ENCODE measurements around the gene KDM2A. TPM values are rescaled to one million over a fixed set of nuclear protein-coding genes. Genes with fewer than 3 reads are reported as not detected.
"Not testable (repeated sequence)": the region's sequence is repeated elsewhere in the genome, so short reads cannot be mapped to it uniquely, and the experiment has no call there.

KDM2A gene
- total RNA-seq, 4 donors from 2014 or later: 44.9 to 69.5 (median 51.4) TPM

DNA sequence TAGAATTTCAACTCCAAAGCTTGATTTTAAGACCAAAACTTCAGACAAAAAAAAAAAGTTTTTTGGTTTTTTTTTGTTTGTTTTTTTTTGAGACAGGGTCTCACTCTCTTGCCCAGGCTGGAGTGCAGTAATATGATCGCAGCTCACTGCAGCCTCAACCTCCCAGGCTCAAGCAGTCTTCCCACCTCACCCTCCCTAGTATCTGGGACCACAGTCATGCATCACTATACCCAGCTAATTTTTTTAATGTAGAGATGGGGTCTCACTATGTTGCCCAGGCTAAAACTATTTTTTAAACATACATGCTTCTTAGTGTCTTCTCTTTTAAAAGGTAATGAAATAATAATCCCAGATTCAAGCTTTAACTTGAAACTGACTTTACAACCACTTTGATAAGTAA is 111.8 kb downstream of the KDM2A start:
- intact Hi-C loops (cut with DNase I): no loop called here
- no peak overlapping the region for H3K27ac ChIP-seq (replicated peaks in 1 of 4)
- H3K4me1 ChIP-seq: no peaks in the 10 kb centered on the region
- WGBS: 95% methylated on average over 1 of the region's 1 CpG
- H3K4me3 ChIP-seq: no peak overlapping the region
- no peaks in the 10 kb centered on the region for H3K9me3 ChIP-seq
- DNase-seq (ENCODE audit: extremely low spot score): no peak
- H3K27me3 ChIP-seq: no peaks in the 10 kb centered on the region
- no peak for TF ChIP-seq EP300 (IDR thresholded peaks at IDR 0.05)
- TF ChIP-seq POLR2AphosphoS5 (IDR thresholded peaks at IDR 0.05): no peak
- TF ChIP-seq POLR2A (IDR thresholded peaks at IDR 0.05; ENCODE audit: low read depth): no peak
- peaks cover 36 to 87% (median 67%) of the 10 kb centered on the region in 4 donors for H3K36me3 ChIP-seq

DNA sequence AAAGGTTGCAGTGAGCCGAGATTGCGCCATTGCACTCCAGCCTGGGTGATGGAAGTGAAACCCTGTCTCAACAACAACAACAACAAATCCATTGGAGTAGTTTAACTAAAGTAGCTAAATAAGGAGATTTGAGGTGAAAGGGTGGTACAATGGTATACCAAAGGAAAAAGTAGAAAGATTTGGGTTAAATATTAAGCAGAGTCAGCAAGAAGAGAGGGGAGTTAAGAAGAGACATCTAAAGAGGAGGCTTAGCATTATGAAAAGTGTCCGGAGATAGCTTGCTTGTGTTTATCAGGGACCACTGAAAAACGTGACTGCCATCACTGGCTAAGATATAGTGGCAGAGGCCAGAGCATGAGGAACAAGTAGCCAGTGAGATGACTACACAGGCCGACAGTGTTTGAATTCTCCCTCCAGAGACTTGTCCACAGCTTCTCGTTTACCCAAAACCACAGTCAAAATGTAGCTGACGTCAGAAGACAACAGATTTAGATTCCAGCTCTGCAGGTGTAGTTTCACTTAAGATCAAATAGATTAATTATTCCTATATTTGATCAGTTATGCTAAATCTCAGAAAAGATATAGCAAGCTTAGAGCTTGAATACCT is 114.6 kb downstream of the KDM2A start:
- Histone ChIP-seq H3K4me1 (peaks cover 2 to 9% (median 8%) of the 10 kb centered on the region in 4 donors), H3K27me3 (no peaks in the 10 kb centered on the region), H3K9me3 (no peaks in the 10 kb centered on the region), H3K27ac (replicated peaks in 1 of 4) (no peak overlapping the region), H3K4me3 (no peak overlapping the region), H3K36me3 (peaks cover 22 to 65% (median 48%) of the 10 kb centered on the region in 4 donors)
- TF ChIP-seq POLR2AphosphoS5 (IDR thresholded peaks at IDR 0.05) (no peak), POLR2A (IDR thresholded peaks at IDR 0.05; ENCODE audit: low read depth) (no peak), EP300 (IDR thresholded peaks at IDR 0.05) (no peak)
- TF ChIP-seq, protein P1, sequence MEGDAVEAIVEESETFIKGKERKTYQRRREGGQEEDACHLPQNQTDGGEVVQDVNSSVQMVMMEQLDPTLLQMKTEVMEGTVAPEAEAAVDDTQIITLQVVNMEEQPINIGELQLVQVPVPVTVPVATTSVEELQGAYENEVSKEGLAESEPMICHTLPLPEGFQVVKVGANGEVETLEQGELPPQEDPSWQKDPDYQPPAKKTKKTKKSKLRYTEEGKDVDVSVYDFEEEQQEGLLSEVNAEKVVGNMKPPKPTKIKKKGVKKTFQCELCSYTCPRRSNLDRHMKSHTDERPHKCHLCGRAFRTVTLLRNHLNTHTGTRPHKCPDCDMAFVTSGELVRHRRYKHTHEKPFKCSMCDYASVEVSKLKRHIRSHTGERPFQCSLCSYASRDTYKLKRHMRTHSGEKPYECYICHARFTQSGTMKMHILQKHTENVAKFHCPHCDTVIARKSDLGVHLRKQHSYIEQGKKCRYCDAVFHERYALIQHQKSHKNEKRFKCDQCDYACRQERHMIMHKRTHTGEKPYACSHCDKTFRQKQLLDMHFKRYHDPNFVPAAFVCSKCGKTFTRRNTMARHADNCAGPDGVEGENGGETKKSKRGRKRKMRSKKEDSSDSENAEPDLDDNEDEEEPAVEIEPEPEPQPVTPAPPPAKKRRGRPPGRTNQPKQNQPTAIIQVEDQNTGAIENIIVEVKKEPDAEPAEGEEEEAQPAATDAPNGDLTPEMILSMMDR (IDR thresholded peaks at IDR 0.05): no peak
- WGBS: 86% methylated on average over 7 of the region's 7 CpGs
- intact Hi-C loops (cut with DNase I): no loop called here
- no peak for DNase-seq (ENCODE audit: extremely low spot score)

DNA sequence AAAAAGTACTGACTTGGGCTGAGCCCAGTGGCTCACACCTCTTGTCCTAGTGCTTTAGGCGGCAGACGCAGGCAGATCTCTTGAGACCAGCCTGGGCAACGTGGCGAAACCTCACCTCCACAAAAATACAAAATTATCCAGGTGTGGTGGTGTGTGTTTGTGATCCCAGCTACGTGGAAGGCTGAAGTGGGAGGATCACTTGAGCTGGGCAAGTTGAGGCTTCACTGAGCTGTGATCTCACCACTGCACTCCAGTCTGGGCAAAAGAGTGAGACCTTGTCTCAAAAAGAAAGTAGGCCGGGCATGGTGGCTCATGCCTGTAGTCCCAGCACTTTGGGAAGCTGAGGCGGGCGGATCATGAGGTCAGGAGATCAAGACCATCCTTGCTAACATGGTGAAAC is 115.5 kb downstream of the KDM2A start:
- H3K27ac ChIP-seq (replicated peaks in 1 of 4); H3K4me3 ChIP-seq; H3K9me3 ChIP-seq; DNase-seq (ENCODE audit: extremely low spot score); intact Hi-C loops (cut with DNase I); H3K27me3 ChIP-seq: not testable (repeated sequence)
- H3K4me1 ChIP-seq: peaks cover 11 to 18% (median 17%) of the 10 kb centered on the region in 4 donors
- WGBS: 94% methylated on average over 8 of the region's 8 CpGs
- peaks cover 13 to 57% (median 39%) of the 10 kb centered on the region in 4 donors for H3K36me3 ChIP-seq

DNA sequence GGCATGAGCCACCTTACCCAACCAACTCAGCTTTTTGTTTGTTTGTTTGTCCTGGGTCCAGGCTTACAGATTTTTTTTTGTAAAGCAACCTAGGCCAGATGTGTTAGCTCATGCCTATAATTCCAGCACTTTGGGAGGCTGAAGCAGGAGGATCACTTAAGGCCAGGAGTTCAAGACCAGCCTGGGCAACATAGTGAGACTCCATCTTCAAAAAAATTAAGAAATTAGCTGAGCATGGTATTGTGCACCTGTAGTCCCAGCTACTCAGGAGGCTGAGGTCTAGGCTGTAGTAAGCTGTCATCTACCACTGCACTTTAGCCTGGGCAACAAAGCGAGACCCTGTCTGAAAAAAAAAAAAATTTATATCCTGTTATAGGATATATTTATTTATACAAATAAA is 118.5 kb downstream of the KDM2A start:
- no peak overlapping the region for H3K4me3 ChIP-seq

DNA sequence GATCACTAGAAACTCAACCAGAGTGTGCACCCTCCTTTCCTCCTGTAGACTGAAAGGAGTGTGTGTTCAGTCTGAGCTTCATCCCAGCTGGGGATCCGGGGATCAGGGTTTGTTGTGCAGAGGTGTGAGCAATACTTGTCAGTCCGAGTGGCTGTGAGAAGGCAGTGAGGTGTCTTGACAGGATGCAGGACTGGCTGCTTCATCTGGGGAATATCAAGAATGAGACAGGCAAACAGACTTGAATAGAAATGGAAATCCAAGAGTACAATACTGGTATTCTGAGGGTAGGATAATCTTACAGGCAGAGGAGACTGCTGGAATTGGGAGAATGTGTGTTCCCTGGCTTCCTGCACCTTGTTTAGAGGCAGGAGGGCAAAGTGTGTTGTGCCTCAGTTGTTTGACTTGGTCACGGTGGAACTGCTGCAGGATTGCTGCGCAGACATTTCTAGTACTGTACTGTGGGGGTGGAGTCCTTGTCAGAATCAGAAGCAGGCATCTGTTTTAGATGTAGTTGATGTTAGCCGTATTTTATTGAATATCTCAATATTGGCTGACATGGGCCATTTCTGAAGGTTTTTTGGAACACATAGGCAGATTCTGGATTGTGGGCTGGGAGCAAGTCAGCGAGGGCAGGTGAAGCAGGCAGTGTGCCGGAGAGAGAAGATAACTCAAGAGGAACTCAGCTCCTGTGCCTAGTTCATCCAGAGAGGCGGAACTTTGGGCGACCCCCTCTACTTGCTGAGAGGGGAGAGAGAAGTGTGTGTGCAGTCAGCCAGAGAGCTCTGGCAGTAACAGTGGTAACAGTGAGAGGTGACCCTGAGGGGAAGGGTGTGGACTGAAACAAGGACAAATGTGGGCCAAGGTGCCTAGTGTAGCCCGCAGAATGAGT is 120.1 kb downstream of the KDM2A start:
- 12% methylated on average over 10 of the region's 10 CpGs for WGBS
- H3K27ac ChIP-seq (replicated peaks in 1 of 4): peak overlapping the region; percentile 89 to 95 (median 93)
- H3K4me1 ChIP-seq: peaks cover 39 to 58% (median 54%) of the 10 kb centered on the region in 4 donors
- H3K27me3 ChIP-seq: no peaks in the 10 kb centered on the region
- no peaks in the 10 kb centered on the region for H3K9me3 ChIP-seq
- peak overlapping the region; percentile 68 to 75 (median 70) for H3K4me3 ChIP-seq
- H3K36me3 ChIP-seq: peaks cover 3 to 34% (median 14%) of the 10 kb centered on the region in 4 donors
- no peak for DNase-seq (ENCODE audit: extremely low spot score)
- intact Hi-C loops (cut with DNase I): no loop called here
- TF ChIP-seq, protein P1 (IDR thresholded peaks at IDR 0.05): no peak
- TF ChIP-seq POLR2AphosphoS5 (IDR thresholded peaks at IDR 0.05): peak; percentile 6 to 12
- no peak for TF ChIP-seq POLR2A (IDR thresholded peaks at IDR 0.05; ENCODE audit: low read depth)
- no peak for TF ChIP-seq EP300 (IDR thresholded peaks at IDR 0.05)

More for the DNA sequence above, 118.5 kb downstream of the KDM2A start:
- peaks cover 1 to 29% (median 13%) of the 10 kb centered on the region in 4 donors for H3K36me3 ChIP-seq
- no peak overlapping the region for H3K27ac ChIP-seq (replicated peaks in 1 of 4)
- intact Hi-C loops (cut with DNase I): no loop called here
- no peaks in the 10 kb centered on the region for H3K9me3 ChIP-seq
- no peak for TF ChIP-seq EP300 (IDR thresholded peaks at IDR 0.05)
- TF ChIP-seq, protein P1 (IDR thresholded peaks at IDR 0.05): no peak
- TF ChIP-seq POLR2A (IDR thresholded peaks at IDR 0.05; ENCODE audit: low read depth): no peak
- no peak for TF ChIP-seq POLR2AphosphoS5 (IDR thresholded peaks at IDR 0.05)
- H3K27me3 ChIP-seq: no peaks in the 10 kb centered on the region
- WGBS: 100% methylated on average over 1 of the region's 1 CpG
- DNase-seq (ENCODE audit: extremely low spot score): no peak
- peaks cover 26 to 42% (median 39%) of the 10 kb centered on the region in 4 donors for H3K4me1 ChIP-seq
